GM19238 (cell line): Measurements from ENCODE around the gene CBR1.
A peak's percentile ranks its signal among the peaks of the same experiment; 100 is the strongest.

Source experiments
- DNase-seq: peaks from one replicate; pipeline ENCODE4 v3.0.0; 2011; ENCODE audit warnings: low spot score; ENCODE audit not compliant: insufficient read length

CBR1 gene

GRCh38 chr21:36069713-36070583 lies at the start of gene CBR1:
TSS of gene CBR1 (plus strand) at chr21:36070024. CDS start at chr21:36070116, 92 bp downstream.
- DNase-seq, result peak; percentile 69

- no peak for DNase-seq
Observed at GRCh38 chr21:36021251-36021837, 48.5 kb upstream of the CBR1 start.

GRCh38 chr21:36022427-36023091 lies 47.3 kb upstream of the CBR1 start:
- DNase-seq, result no peak

GRCh38 chr21:36023092-36023480 lies 46.7 kb upstream of the CBR1 start:
- DNase-seq, result no peak

GRCh38 chr21:36024782-36025181 lies 45.0 kb upstream of the CBR1 start:
- no peak for DNase-seq

GRCh38 chr21:36027347-36027746 lies 42.5 kb upstream of the CBR1 start:
- DNase-seq, result no peak

GRCh38 chr21:36028127-36029069 lies 41.4 kb upstream of the CBR1 start:
- DNase-seq, result peak; percentile 63

- DNase-seq, result no peak
Observed at GRCh38 chr21:36029309-36029708, 40.5 kb upstream of the CBR1 start.

- no peak for DNase-seq
Observed at GRCh38 chr21:36030581-36031189, 39.1 kb upstream of the CBR1 start.

- DNase-seq, result no peak
Observed at GRCh38 chr21:36032647-36033406, 37.0 kb upstream of the CBR1 start.

- no peak for DNase-seq
Observed at GRCh38 chr21:36034211-36034913, 35.5 kb upstream of the CBR1 start.

GRCh38 chr21:36035381-36035791 lies 34.4 kb upstream of the CBR1 start:
- no peak for DNase-seq

- no peak for DNase-seq
Observed at GRCh38 chr21:36038701-36039497, 30.9 kb upstream of the CBR1 start.

GRCh38 chr21:36039861-36040260 lies 30.0 kb upstream of the CBR1 start:
- no peak for DNase-seq

GRCh38 chr21:36040389-36040788 lies 29.4 kb upstream of the CBR1 start:
- no peak for DNase-seq

GRCh38 chr21:36041910-36042309 lies 27.9 kb upstream of the CBR1 start:
- no peak for DNase-seq

- DNase-seq, result no peak
Observed at GRCh38 chr21:36044056-36044455, 25.8 kb upstream of the CBR1 start.

- no peak for DNase-seq
Observed at GRCh38 chr21:36045993-36046392, 23.8 kb upstream of the CBR1 start.

- DNase-seq, result no peak
Observed at GRCh38 chr21:36047139-36047538, 22.7 kb upstream of the CBR1 start.
